Type B pancreatic cell (in vitro differentiated cells): Measurements from ENCODE around the gene HPSE2. TPM values are rescaled to one million over a fixed set of nuclear protein-coding genes. Genes with fewer than 3 reads are reported as not detected.

Experiments used
- DNase-seq: peaks from one replicate; pipeline ENCODE4 v3.0.0; 2021; ENCODE audit warnings: mixed read lengths; ENCODE audit not compliant: unreplicated experiment; ENCODE audit errors: extremely low spot score
- H3K27ac Mint-ChIP-seq: 2 replicates; pipeline ENCODE4 v1.8.0; 2021; ENCODE audit warnings: mild to moderate bottlenecking, mixed read lengths
- H3K27me3 Mint-ChIP-seq: 2 replicates; pipeline ENCODE4 v1.8.0; 2021; ENCODE audit warnings: mixed read lengths
- H3K36me3 Mint-ChIP-seq: 2 replicates; pipeline ENCODE4 v1.8.0; 2021; ENCODE audit warnings: mixed read lengths
- H3K4me1 Mint-ChIP-seq: one replicate; pipeline ENCODE4 v1.8.0; 2021; ENCODE audit warnings: mixed read lengths; ENCODE audit not compliant: unreplicated experiment
- H3K4me3 Mint-ChIP-seq: 2 replicates; pipeline ENCODE4 v1.8.0; 2021; ENCODE audit warnings: mild to moderate bottlenecking, mixed read lengths
- H3K9me3 Mint-ChIP-seq: 2 replicates; pipeline ENCODE4 v1.8.0; 2021; ENCODE audit warnings: mixed read lengths
- total RNA-seq: library from RNA; stranded (reverse); gene quantifications from 2 replicates; pipeline ENCODE4 v1.2.1, GENCODE V29; 2021; ENCODE audit warnings: low replicate concordance
- TF ChIP-seq, protein P1 (sequence below): fragments of 200-600 bp; sonication (generic); conservative IDR thresholded peaks from 2 replicates; pipeline ENCODE4 v1.5.0; 2021; ENCODE audit warnings: antibody characterized with exemption, mild to moderate bottlenecking

HPSE2 gene
- total RNA-seq, 1 donor from 2014 or later = 19.8 TPM

GRCh38 chr10:98861962-98862361, 373.7 kb downstream of the HPSE2 start:
- no peak for DNase-seq
- Mint-ChIP-seq H3K4me3 (no peak overlapping the region), H3K27me3 (no peaks in the 10 kb centered on the region), H3K4me1 (no peaks in the 10 kb centered on the region), H3K9me3 (no peaks in the 10 kb centered on the region), H3K36me3 (no peaks in the 10 kb centered on the region), H3K27ac (no peak overlapping the region)
- TF ChIP-seq, protein P1, sequence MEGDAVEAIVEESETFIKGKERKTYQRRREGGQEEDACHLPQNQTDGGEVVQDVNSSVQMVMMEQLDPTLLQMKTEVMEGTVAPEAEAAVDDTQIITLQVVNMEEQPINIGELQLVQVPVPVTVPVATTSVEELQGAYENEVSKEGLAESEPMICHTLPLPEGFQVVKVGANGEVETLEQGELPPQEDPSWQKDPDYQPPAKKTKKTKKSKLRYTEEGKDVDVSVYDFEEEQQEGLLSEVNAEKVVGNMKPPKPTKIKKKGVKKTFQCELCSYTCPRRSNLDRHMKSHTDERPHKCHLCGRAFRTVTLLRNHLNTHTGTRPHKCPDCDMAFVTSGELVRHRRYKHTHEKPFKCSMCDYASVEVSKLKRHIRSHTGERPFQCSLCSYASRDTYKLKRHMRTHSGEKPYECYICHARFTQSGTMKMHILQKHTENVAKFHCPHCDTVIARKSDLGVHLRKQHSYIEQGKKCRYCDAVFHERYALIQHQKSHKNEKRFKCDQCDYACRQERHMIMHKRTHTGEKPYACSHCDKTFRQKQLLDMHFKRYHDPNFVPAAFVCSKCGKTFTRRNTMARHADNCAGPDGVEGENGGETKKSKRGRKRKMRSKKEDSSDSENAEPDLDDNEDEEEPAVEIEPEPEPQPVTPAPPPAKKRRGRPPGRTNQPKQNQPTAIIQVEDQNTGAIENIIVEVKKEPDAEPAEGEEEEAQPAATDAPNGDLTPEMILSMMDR = no peak

DNA sequence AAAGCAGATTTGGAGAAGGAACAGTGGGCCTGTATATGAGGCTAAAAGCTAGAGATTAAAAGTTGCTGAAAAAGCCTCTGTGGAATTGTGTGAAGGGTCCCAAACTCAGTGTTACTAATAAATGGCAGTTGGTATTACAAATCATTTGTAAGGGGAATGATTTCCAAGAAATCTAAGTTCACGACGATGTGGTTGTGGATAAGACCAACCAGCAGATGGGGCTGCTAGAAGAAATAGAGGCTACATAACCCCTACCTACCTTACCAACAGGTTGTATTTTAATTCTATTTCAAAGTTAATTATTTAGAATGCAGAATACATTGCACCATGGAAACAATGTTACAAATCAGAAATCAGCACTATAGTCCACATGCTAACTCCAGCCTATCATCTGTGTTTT, 377.1 kb downstream of the HPSE2 start:
- Mint-ChIP-seq H3K36me3 (no peaks in the 10 kb centered on the region), H3K27me3 (peaks cover under 1% of the 10 kb centered on the region), H3K4me3 (no peak overlapping the region), H3K27ac (no peak overlapping the region), H3K4me1 (no peaks in the 10 kb centered on the region), H3K9me3 (no peaks in the 10 kb centered on the region)
- TF ChIP-seq, protein P1 = peak; percentile 25
- no peak for DNase-seq

GRCh38 chr10:98855403-98856189, 380.1 kb downstream of the HPSE2 start:
- no peak for DNase-seq
- Mint-ChIP-seq H3K27ac (no peak overlapping the region), H3K9me3 (no peaks in the 10 kb centered on the region), H3K36me3 (no peaks in the 10 kb centered on the region), H3K4me1 (no peaks in the 10 kb centered on the region), H3K27me3 (peaks cover 5% of the 10 kb centered on the region), H3K4me3 (no peak overlapping the region)
- TF ChIP-seq, protein P1 = no peak

- H3K4me3 Mint-ChIP-seq = no peak overlapping the region
- TF ChIP-seq, protein P1 = peak; percentile 48
- no peak overlapping the region for H3K27ac Mint-ChIP-seq
Observed at GRCh38 chr10:98852686-98853085, 383.0 kb downstream of the HPSE2 start.

DNA sequence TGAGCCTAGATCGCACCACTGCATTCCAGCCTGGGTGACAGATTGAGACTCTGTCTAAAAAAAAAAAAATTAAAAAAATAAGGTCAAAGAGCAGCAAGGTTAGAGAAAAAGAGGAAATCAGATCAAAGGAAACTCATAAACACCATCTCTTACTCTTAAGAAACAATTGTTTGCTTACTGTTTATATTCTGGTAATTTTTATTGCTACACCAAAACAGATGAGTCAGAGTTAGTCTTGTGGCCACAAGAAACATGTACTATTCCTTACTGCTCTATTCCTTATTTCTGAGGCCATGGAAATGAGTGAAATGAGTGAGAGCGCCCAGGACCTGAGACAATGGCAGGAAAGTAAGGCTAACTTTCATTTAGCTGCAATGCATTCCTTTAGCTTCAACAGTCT, 387.3 kb downstream of the HPSE2 start:
- H3K4me3 Mint-ChIP-seq = no peak overlapping the region
- H3K4me1 Mint-ChIP-seq = no peaks in the 10 kb centered on the region
- H3K36me3 Mint-ChIP-seq = no peaks in the 10 kb centered on the region
- DNase-seq = no peak
- no peak overlapping the region for H3K27ac Mint-ChIP-seq
- H3K9me3 Mint-ChIP-seq = no peaks in the 10 kb centered on the region
- peaks cover 3% of the 10 kb centered on the region for H3K27me3 Mint-ChIP-seq
- TF ChIP-seq, protein P1 = no peak

More at GRCh38 chr10:98852686-98853085, 383.0 kb downstream of the HPSE2 start:
- Mint-ChIP-seq H3K27me3 (peaks cover 5% of the 10 kb centered on the region), H3K36me3 (no peaks in the 10 kb centered on the region), H3K9me3 (no peaks in the 10 kb centered on the region), H3K4me1 (no peaks in the 10 kb centered on the region)
- DNase-seq = no peak
